ENCODE measurements around the gene GPS1. TPM values are rescaled to one million over a fixed set of nuclear protein-coding genes. Genes with fewer than 3 reads are reported as not detected.

The GPS1 gene
- polyA plus RNA-seq, 1 of the 3 experiments (the other 2 are of a cell fraction): 264 TPM

DNA sequence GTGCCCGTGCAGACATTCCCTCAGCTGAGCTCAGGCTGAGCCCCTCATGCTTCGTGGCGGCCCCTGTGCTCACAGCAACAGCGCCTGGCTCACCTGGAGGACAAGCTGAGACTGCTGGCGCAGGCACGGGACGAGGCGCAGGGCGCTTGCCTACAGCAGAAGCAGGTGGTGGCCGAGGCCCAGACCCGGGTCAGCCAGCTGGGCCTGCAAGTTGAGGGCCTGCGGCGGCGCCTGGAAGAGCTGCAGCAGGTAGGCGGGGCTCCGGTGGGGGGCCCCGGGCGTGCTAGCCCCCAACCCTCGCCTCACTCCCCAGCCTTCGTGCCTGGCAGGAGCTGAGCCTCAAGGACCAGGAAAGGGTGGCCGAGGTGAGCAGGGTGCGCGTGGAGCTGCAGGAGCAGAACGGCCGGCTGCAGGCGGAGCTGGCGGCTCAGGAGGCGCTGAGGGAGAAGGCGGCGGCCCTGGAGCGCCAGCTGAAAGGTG is 21.7 kb upstream of the GPS1 start:
- 64% methylated on average over 21 of the region's 31 CpGs for WGBS (ENCODE audit: low lambda C conversion rate)
- Histone ChIP-seq H2AFZ (ENCODE audit: low read depth) (no peak overlapping the region), H3K36me3 (replicated peaks in 1 of 2; ENCODE audit: control insufficient read depth in 1 of 2, insufficient read depth in 2 of 2, low read length in 1 of 2) (peaks cover 5 to 15% of the 10 kb centered on the region in 2 experiments), H3F3A (replicated peaks; ENCODE audit: insufficient read depth) (peaks cover 24% of the 10 kb centered on the region), H3K9me3 (no peaks in the 10 kb centered on the region), H4K20me1 (ENCODE audit: insufficient read depth) (peaks cover 4% of the 10 kb centered on the region; the same call in 1 of the 2 replicates), H3K27ac (ENCODE audit: low read depth in 2 of 2, low read length in 1 of 2) (no peak overlapping the region), H3K79me2 (ENCODE audit: insufficient read depth) (no peaks in the 10 kb centered on the region), H3K4me1 (ENCODE audit: control insufficient read depth in 1 of 2, insufficient read depth in 2 of 2, low read depth in 1 of 2, low read length in 1 of 2) (peaks cover 0 to 19% of the 10 kb centered on the region in 2 experiments; a peak in 2 of 4 replicates), H3K4me2 (peak overlapping the region; percentile 90; the same call in 1 of the 2 replicates), H3K9me2 (no peaks in the 10 kb centered on the region), H3K4me3 (ENCODE audit: low read depth in 2 of 2, low read length in 1 of 2) (no peak overlapping the region; a peak in 1 of 4 replicates), H3K9ac (no peak overlapping the region), H3K27me3 (ENCODE audit: insufficient read depth) (no peaks in the 10 kb centered on the region)
- ChIA-PET POLR2A (interaction anchor here (0.6 to 3.4 kb wide), 13 partner anchors 8 to 247 kb away, joined by 3 to 14 read pairs (median 3); partner anchors contain the start of genes CENPX, FASN, GPS1 and LRRC45), CTCF (interaction anchor here (0.6 to 35.7 kb wide), 76 partner anchors 9 to 657 kb away, joined by 3 to 1216 read pairs (median 7); partner anchors contain the start of genes ASPSCR1, CCDC57, CENPX and DCXR)
- no peak for TF ChIP-seq MEF2A (IDR thresholded peaks at IDR 0.05; ENCODE audit: borderline replicate concordance, low read depth)
- TF ChIP-seq SMC3 (IDR thresholded peaks at IDR 0.05; ENCODE audit: low read depth, low read length): no peak
- TF ChIP-seq MAX (IDR thresholded peaks at IDR 0.05; ENCODE audit: low read depth): no peak
- no peak; the same call in 1 of the 2 replicates for TF ChIP-seq FOXJ3 (CRISPR knock-in tag; IDR thresholded peaks at IDR 0.05)
- TF ChIP-seq GATA2 (CRISPR knock-in tag; IDR thresholded peaks at IDR 0.05): no peak
- TF ChIP-seq RCOR1 (IDR thresholded peaks at IDR 0.05; ENCODE audit: low read length): no peak
- TF ChIP-seq JUND (IDR thresholded peaks at IDR 0.05): no peak
- TF ChIP-seq TCF12 (IDR thresholded peaks at IDR 0.05): no peak
- TF ChIP-seq REST (IDR thresholded peaks at IDR 0.05; ENCODE audit: low read depth, low read length): no peak
- no peak for TF ChIP-seq TEAD4 (IDR thresholded peaks at IDR 0.05; ENCODE audit: borderline replicate concordance, insufficient read depth)
- TF ChIP-seq, protein P1, sequence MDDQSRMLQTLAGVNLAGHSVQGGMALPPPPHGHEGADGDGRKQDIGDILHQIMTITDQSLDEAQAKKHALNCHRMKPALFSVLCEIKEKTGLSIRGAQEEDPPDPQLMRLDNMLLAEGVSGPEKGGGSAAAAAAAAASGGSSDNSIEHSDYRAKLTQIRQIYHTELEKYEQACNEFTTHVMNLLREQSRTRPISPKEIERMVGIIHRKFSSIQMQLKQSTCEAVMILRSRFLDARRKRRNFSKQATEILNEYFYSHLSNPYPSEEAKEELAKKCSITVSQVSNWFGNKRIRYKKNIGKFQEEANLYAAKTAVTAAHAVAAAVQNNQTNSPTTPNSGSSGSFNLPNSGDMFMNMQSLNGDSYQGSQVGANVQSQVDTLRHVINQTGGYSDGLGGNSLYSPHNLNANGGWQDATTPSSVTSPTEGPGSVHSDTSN (IDR thresholded peaks at IDR 0.05): no peak
- TF ChIP-seq RFX5 (IDR thresholded peaks at IDR 0.05; ENCODE audit: low read length): no peak
- no peak for TF ChIP-seq CHD2 (IDR thresholded peaks at IDR 0.05; ENCODE audit: low read length, partially characterized antibody)
- TF ChIP-seq, protein P2, sequence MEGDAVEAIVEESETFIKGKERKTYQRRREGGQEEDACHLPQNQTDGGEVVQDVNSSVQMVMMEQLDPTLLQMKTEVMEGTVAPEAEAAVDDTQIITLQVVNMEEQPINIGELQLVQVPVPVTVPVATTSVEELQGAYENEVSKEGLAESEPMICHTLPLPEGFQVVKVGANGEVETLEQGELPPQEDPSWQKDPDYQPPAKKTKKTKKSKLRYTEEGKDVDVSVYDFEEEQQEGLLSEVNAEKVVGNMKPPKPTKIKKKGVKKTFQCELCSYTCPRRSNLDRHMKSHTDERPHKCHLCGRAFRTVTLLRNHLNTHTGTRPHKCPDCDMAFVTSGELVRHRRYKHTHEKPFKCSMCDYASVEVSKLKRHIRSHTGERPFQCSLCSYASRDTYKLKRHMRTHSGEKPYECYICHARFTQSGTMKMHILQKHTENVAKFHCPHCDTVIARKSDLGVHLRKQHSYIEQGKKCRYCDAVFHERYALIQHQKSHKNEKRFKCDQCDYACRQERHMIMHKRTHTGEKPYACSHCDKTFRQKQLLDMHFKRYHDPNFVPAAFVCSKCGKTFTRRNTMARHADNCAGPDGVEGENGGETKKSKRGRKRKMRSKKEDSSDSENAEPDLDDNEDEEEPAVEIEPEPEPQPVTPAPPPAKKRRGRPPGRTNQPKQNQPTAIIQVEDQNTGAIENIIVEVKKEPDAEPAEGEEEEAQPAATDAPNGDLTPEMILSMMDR (IDR thresholded peaks at IDR 0.05): no peak
- no peak for TF ChIP-seq GABPA (IDR thresholded peaks at IDR 0.05; ENCODE audit: low read depth)
- TF ChIP-seq YY1 (IDR thresholded peaks at IDR 0.05; ENCODE audit: low read depth): no peak
- no peak for TF ChIP-seq EZH2phosphoT487 (IDR thresholded peaks at IDR 0.05; ENCODE audit: borderline replicate concordance, low read depth)
- TF ChIP-seq FOSL2 (IDR thresholded peaks at IDR 0.05; ENCODE audit: borderline replicate concordance, low read depth): no peak
- no peak for DNase-seq

Data from SK-N-SH (cell line).